GM21786 (cell line): Measurements from ENCODE around the gene MAP6.

Experiments used
- ATAC-seq: cut with Tn5 transposase; IDR thresholded peaks from one replicate; pipeline ENCODE4 v1.9.1; 2021; ENCODE audit not compliant: unreplicated experiment

MAP6 gene

DNA sequence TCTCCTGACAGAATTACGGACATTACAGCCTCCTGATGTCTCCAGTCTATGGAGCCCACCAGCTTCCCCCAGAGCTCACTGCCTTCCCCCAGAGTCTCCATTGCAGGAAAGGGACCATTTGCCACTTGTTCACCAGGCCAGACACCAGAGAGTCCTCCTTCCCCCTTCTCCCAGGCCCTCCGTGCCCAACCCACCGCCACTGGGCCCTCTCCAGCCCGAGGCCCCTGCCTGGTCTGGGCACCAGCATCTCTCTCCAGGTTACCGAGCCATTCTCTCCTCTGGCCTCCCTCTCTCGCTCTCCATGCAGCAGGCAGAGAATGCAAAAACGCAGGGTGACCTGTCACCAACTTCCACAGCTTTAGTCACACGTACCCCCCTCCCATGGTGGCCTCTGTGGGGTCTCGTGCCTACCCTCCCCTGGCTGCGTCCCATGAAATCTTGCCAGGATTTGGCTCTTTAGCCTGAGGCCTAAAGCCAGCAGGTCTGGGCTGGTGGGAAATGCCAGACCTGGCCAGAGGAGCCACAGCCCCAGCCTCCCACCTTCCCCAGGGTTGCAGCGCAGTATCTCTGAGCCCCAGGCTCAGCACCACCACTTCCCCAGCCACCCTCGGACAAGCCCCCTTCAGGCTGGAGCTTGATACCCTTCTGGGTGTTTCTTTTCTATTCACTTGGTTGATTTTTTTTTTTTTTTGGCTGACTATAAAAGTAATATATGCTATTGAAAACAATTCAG is 113.6 kb downstream of the MAP6 start:
- no peak for ATAC-seq

DNA sequence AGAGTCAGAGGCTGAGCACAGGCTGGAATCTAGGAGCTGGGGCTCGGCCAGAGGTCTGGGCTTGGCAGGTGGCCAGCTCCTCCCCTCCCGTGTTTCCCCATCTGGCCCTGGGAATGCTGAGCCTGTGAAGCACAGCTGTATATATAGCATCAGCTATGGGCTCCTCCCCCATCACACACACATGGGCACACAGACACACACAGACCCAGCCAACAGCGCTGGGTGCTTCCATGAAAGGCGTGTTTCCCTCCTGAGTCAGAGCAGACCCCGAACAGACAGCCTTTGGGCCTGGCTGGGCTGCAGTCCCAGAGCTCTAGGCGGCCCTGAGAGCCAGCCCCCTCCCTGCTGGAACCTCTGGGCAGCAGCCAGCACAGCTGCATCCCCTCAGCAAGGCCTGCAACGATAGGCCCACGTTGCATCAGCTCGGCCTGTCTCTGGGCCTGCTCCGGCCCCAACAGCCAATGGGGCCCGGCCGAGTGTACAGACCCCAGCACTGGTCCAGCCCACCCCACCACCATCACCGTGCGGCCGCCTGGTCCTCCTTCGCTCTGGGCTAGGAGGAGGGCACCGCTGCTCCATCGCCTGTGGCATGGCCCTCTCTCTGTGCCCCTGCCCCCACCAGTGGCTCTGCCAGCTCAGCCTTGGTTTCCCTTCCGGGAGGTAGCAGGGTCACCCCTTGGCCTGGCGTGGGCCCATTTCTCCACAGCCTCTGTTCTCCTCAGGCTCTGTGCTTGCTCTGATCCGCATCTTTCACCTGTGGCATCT is 114.4 kb downstream of the MAP6 start:
- ATAC-seq: no peak

DNA sequence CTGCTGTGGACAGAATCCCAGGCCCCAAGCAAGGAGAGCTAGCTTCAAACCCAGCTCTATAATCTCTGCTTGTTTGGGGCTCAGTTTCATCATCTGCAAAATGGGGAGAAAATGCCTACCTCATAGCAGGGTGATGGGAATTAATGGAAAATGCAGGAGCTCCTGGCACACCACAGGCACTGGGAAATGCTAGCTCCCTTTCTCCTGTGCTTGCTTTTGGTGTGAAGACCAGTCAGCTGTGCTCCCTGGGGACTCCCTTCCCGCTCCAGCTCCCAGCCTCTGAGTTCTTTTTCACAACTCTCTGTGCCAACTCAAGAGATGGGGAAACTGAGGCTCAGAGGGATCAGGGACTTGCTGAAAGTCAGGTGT is 115.0 kb downstream of the MAP6 start:
- no peak for ATAC-seq

DNA sequence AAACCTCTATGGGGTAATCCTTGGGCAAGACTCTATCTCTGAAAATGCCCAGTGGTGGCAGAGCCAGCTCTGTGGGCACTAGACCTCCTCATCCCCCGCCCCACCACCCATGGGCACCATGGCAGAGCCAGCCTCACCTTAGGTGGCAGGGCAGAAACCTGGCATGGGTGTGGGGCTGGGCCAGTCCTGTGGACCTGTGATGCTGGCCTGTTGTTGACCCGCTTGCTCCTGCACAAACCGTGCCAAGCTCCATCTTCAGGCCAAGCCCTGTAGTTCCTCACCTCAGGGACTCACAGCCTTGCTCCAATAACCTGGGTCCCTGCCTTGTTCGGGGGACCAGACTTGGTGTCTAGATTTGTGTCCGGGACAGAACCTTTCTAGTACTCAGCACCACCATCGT is 115.7 kb downstream of the MAP6 start:
- no peak for ATAC-seq

DNA sequence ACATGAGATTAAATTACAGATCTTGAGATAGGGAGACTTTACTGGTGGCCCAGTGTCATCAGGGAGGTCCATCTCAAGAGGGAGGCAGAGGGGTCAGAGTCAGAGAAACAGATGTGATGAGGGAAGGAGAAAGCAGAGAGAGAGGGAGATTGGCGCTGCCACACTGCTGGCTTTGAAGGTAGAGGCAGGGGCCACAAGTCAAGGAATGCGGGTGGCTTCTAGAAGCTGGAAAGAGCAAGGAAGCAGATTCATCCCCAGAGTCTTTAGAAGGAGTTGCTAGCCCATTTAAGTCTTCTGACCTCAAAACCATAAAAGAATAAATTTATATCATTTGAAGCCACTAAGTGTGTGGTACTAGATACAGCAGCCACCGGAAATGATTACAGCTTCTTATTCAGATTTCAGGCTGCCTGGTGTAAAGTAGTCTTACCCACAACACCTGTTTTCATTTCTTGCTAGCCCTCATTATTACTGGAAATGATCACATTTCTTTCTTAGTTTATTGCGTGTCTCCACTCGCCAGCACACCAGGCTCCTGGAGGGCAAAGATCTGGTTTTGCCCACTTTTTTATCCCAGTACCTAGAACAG is 119.4 kb downstream of the MAP6 start:
- no peak for ATAC-seq

DNA sequence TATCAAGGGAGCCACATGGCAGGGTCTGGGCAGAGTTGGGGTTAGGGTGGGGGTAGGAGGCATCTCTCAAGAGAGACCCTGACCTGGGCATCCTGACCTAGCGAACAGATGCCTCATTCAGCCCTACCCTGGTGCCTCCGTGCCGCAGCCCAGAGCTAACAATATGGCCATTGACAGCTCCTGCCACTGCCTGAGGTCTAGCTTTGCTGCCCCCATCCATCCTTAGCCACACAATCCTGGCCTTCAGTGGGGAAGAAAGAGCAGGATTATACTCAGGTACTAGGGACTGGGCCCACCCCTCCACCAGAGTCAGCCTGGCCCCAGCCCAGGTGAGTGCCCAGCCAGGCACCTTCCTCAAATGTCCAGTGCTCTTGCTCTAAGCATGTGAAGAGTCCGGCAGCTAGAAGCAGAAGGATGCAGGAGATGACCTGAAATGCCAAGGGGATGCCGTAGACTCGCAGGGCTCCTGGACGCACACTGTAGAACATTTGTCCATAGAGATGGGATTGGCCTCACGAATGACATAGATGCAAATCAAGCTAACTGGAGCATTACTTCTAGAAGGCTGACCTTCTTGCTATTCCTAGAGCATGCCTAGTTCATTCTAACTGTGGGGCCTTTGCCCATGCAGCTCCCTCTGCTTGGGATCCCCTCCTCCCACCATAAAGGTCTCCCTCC is 120.1 kb downstream of the MAP6 start:
- ATAC-seq: no peak

DNA sequence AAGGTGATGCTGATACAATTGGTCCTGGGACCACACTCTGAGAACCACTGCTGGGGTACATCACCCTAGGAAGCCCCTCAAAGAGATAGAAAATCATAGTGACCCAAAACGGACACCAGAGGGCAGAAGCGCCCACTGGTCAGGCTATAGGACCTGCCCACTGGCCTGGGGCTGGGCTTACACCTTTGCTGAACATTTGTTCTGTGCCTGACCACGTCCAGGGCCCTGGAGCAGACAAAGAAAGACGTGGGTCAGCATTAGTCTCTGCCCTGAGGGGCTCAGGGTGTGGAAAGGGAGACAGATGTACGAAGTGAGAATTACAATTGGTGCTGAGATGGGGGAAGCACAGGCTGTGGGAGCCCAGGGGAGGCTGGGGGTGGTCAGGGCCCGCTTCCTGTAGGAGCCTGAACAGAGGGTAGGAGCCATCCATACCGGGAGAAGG is 121.2 kb downstream of the MAP6 start:
- no peak for ATAC-seq

DNA sequence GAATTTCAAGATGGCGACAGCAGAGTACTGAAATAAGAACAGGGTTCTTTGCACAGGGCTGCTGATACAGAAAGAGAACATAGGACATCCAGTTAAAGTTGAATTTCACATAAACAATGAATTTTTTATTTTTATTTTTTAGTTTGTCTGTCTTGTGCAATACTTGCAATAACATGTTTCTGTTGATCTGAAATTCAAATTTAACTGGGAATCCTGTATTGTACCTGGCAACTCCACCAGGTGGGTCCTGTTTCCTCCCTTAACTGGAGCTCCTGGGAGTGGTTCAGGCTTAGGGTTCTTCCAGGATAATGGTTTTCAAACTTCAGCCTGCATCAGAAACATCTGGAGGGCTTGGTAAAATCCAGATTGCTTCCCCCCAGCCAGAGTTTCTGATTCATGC is 121.7 kb downstream of the MAP6 start:
- no peak for ATAC-seq

DNA sequence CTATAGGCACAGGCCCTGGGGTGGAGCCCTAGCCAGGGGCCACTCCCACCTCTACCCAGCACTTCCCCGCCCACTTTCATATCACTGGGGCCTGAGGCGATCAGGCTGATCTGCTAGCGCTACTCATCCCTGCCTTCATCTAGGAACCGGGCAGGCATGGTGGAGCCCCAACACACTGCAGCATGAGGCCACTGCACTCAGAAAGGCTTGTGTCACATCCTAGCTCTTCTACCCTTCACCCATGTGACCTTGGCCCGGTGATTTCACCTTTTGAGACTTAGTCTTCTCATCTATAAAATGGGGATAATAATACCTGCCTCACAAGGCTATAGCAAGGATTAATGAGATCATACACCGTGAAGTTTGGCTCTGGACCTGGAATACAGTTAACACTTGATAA is 125.0 kb downstream of the MAP6 start:
- no peak for ATAC-seq

DNA sequence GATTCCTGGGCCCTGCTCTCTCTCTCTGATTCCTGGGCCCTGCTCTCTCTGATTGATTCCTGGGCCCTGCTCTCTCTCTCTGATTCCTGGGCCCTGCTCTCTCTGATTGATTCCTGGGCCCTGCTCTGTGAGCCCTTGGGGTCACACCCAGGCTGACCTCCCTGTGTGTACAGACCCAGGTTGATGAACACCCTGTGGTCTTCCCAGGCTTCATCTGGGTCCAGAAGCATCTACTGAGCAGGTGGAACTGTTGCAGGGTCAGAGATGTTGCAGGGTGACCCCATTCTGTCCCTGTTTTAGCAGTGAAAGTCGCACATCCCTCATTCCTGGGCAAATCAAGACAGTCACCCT is 126.8 kb downstream of the MAP6 start:
- ATAC-seq: no peak

DNA sequence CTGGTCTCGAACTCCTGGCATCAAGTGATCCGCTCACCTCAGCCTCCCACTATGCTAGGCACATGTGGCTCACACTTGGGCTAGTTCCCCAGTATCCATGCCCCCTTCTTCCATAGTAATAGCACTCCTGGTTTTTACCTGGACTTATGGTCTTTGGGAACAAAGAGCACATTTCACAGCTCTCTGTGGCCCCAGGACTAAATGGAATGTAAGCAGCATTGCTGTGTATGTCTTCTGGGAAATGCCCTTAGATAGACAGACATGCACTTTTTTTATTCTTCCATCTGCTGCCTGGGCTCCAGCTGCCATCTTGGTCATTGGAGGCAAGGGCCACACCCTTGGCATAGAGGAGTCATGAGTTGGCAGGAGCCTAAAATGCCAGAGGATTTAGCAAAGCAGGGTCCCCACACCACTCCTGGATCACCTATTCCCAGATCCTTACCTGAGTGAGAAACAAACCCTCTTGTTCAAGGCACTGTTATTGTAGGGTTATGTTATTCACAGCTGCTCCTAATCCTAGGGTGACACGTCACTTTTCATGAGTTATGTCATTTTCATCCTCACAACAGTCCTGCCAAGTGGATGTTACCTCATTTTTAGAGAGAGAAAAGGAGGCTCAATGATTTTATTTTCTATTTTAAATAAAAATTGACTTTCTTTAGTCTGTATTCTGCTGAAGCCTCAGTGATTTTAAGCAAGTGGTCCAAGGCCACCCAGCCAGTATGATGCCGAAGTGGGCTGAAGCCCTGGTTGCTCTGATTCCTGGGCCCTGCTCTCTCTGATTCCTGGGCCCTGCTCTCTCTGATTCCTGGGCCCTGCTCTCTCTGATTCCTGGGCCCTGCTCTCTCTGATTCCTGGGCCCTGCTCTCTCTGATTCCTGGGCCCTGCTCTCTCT is 127.4 kb downstream of the MAP6 start:
- no peak for ATAC-seq

DNA sequence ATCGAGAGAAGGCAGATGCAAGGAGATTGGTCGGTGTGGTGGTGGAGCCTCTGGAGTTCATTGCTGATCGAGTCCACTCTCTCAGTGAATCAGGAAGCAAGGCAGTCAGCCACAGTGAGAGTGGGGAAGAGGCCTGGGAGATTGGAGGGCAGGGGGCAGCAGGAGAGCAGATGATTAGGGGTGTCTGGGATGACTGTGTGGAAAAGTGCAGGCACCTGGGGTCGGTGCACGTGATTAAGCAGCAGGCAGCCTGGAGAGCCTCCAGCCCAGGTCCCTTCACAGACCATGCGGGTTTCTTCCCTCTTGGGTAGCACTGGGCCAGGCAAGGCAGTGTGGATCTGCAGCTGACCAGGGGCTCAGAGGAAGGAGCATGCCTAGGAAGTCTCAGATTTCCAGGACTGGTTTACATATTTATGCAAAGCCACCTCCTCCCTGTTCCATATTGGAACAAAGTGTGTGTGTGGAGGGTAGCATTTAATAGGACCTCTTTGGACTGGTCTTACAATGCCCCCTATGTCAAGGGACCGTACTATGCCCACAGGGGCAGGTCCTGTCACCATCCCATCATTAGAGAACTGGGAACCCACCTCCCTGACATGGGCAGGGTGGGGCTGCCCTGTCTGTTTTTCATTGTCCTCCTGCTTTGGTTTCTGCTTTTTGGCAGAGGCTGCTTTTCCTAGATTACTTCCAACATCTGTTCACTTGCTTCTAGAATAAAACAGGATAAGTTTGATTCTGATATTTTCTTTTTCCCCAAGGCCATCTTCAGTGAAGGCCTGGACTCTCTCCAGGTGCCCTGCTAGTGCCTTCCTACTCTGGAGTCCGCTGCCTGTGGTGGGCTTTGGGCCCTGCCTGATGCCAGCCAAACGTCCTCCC is 129.1 kb downstream of the MAP6 start:
- no peak for ATAC-seq

DNA sequence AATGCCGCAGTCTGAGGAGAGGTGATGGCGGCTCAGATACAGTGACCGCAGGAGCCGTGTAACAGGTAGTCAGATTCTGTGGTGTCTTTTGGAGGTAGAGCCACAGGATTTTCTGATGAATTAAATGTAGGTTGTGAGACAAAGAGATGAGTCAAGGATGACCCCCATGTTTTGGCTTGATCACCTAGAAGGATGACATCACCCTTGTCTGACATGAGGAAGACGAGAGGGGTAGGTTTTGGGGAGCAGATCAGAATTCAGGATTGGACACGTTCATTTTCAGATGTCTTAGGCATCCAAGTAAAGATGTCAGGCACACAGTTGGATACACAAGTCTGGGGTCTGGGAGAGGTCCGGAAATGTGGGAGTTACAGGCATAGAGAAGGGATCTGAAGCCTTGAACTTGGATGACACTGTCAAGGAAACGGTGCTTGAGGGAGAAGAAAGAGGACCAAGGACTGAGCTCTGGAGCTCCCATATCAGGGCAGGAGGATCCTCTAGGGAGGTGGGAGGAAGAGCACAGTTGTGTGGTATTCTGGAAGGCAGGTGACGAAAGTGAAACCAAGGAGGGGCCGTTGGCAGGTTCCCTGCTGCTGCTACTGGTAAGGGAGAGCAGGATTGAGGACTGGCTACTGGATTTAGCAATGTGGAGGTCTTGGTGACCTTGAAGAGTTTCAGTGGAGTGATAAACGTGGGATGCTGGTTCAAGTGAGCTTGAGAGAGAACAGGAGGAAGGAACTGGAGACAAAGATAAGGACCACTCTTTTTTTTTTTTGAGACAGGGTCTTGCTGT is 130.5 kb downstream of the MAP6 start:
- no peak for ATAC-seq

DNA sequence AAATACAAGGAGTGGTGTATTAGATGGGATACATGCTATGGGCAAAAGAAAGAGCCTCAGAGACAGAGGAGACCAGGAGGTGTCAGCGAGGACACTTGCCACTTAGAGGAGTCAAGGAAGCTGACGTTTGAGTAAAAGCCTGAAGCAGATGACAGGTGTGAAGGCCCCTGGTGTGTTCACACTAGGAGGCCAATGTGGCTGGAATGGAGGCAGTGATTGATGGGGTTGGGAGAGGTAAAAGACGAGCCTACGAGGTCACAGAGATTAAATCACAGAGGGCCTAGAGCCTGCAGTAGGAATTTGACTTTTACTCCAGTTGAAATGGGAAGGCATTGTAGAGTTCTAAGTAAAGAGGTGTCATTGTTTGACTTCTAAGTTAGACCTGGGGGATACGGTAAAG is 131.1 kb downstream of the MAP6 start:
- no peak for ATAC-seq
